GM23338 (cell line): ENCODE results near the gene DAGLB.

Source experiments
- CREB1 ChIP-seq: fragments of 250-450 bp; sonication (Bioruptor Pico); IDR thresholded peaks from 2 replicates; pipeline ENCODE4 v1.5.0; 2020; ENCODE audit warnings: low read depth, mild to moderate bottlenecking, moderate library complexity
- CTCF ChIP-seq, 2 experiments: fragments of 200-600 bp in 1 of 2; sonication (generic) in 1 of 2; conservative IDR thresholded peaks; 2 replicates each; pipeline versions ENCODE4 v1.5.1 to v1.6.1; 2016 to 2017; ENCODE audit warnings: antibody characterized with exemption in 2 of 2, low read depth in 2 of 2, mild to moderate bottlenecking in 2 of 2, moderate library complexity in 1 of 2
- ETS1 ChIP-seq: IDR thresholded peaks from 2 replicates; pipeline ENCODE4 v1.6.1; 2016; ENCODE audit warnings: antibody characterized with exemption
- EZH2 ChIP-seq: fragments of 200-600 bp; sonication (generic); IDR thresholded peaks from one replicate; pipeline ENCODE4 v1.8.0; 2017; ENCODE audit warnings: antibody characterized with exemption, mild to moderate bottlenecking, low read depth; ENCODE audit not compliant: unreplicated experiment
- EZH2phosphoT487 ChIP-seq: fragments of 200-600 bp; sonication (generic); IDR thresholded peaks from one replicate; pipeline ENCODE4 v1.8.1; 2018; ENCODE audit warnings: antibody characterized with exemption; ENCODE audit not compliant: unreplicated experiment
- JUNB ChIP-seq: IDR thresholded peaks from one replicate; pipeline ENCODE4 v1.6.1; 2016; ENCODE audit warnings: antibody characterized with exemption; ENCODE audit not compliant: unreplicated experiment
- POLR2AphosphoS5 ChIP-seq: IDR thresholded peaks from 2 replicates; pipeline ENCODE4 v1.6.1; 2016; ENCODE audit warnings: antibody characterized with exemption, low read depth
- REST ChIP-seq: IDR thresholded peaks from one replicate; pipeline ENCODE4 v1.6.1; 2018; ENCODE audit warnings: antibody characterized with exemption; ENCODE audit not compliant: unreplicated experiment
- ZNF331 ChIP-seq: fragments of 250-450 bp; sonication (Bioruptor Pico); IDR thresholded peaks from 2 replicates; pipeline ENCODE4 v1.5.0; 2020; ENCODE audit warnings: low read depth, mild to moderate bottlenecking, moderate library complexity

GRCh38 chr7:6382817-6383216 lies 64.9 kb downstream of the DAGLB start:
- TF ChIP-seq EZH2: no peak
- TF ChIP-seq CTCF (conservative IDR thresholded peaks at IDR 0.05; ENCODE audit: low read depth in 2 of 2): no peak
- TF ChIP-seq POLR2AphosphoS5: no peak
- no peak for TF ChIP-seq JUNB
- TF ChIP-seq ZNF331: no peak
- TF ChIP-seq EZH2phosphoT487: no peak
- TF ChIP-seq ETS1: no peak
- no peak for TF ChIP-seq REST
- TF ChIP-seq CREB1 (CRISPR knock-in tag): no peak
